ELF-1 (cell line): ENCODE results near the gene ACBD4.
A peak's percentile ranks its signal among the peaks of the same experiment; 100 is the strongest.

ENCODE experiments used
- DNase-seq: peaks from one replicate; pipeline ENCODE4 v3.0.0-alpha.2; 2016; ENCODE audit warnings: low read depth, low spot score

Gene ACBD4

DNA sequence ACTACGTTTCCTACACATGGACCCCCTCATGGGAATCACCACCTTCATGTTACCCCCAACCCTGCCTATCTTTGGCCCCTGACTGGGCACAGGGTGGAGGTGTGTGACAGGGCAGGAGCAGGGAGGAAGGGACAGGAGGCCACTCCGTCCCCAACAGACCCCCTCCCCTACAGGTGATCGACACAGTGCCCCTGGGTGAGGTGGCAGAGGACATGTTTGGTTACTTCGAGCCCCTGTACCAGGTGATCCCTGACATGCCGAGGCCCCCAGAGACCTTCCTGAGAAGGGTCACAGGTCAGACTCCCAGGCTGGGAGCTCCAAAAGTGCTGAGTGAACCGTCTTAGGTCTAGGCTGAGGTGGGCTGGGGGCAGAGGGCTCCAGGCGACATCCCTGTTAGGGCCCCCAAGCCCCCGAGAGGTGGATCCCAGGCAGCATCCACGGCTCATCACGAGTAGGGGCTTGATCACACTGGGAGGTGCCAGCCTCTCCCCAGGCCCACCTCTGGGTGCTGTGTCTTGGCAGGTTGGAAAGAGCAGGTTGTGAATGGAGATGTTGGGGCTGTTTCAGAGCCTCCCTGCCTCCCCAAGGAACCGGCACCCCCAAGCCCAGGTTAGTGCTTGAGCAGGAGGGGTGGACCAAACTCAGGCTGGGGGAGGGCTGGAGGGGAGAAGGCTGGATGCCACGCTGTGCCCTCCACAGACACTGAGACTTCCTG, 1.5 kb downstream of the ACBD4 start:
- DNase-seq, result no peak

DNA sequence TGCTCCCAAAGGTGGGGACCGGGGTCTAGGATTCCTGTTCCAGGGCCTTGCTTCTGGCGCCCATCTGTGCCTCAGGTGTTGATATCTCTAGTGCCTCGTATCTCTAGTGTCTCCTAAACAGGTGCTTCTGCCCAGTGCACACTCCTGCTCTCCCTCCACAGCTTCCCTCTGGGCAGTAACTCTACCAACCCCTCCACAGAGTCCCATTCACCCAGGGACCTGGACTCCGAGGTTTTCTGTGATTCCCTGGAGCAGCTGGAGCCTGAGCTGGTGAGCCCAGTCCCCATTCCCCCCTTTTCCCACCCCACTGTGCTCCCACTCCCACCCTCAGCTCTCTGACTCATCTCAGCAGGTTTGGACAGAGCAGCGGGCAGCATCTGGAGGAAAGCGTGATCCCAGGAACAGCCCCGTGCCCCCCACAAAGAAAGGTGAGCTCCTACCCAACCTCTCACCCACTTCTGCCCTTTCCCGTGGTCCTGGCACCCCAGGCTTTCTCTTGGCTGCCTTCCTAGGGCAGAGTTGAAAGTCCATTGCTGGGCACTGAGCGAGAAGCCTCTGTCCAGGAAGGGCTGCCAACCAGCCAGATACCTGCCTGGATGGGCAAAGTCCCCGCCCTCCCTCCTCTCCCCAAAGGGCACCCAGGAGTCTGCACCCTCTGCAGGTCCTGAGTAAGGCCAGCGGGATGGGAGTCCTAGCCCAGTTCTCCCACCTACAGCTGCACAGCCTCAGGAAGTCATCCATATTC, 2.2 kb downstream of the ACBD4 start:
- no peak for DNase-seq

DNA sequence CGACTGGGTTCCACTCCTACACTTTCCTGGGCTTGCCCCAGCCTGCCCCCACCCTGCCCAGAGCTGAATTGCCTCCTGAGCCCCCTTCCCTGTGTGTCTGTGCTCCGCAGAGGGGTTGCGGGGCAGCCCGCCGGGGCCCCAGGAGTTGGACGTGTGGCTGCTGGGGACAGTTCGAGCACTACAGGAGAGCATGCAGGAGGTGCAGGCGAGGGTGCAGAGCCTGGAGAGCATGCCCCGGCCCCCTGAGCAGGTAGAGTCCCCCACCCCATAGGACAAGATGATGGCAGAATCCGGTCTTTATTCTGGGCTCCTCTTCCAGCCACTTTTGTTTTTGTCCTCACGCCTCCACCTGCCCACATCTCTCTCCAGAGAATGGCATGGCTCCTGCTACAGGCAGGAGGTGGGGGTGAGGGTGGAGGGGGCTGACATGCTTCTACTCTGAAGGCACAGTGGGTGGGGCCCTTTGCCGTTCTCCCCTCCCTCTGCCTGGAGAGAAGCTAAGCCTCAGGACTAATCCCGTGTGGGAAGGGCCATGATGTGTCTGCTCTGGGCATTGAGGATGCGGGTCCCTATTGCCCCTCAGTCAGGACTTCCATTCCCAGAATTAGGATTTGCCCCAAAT, 3.5 kb downstream of the ACBD4 start:
- no peak for DNase-seq

DNA sequence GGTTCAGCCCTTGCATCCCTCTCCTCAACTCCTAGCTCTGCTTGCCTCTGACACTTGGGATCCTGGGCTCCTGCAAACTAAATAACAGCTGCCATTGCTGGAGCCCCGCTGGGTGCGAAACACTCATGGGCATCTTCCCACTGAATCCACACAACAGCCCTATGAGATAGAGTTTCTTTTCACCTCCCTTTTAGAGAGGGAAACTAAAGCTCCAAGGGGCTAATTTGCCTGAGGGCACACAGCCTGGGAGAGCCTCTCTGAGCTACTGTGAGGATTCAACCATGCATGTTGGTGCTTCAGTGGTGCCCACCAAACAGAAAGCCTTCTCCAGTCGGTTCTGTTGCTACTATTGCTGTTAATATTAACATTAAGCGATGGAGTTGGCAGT, 4.0 kb downstream of the ACBD4 start:
- no peak for DNase-seq

DNA sequence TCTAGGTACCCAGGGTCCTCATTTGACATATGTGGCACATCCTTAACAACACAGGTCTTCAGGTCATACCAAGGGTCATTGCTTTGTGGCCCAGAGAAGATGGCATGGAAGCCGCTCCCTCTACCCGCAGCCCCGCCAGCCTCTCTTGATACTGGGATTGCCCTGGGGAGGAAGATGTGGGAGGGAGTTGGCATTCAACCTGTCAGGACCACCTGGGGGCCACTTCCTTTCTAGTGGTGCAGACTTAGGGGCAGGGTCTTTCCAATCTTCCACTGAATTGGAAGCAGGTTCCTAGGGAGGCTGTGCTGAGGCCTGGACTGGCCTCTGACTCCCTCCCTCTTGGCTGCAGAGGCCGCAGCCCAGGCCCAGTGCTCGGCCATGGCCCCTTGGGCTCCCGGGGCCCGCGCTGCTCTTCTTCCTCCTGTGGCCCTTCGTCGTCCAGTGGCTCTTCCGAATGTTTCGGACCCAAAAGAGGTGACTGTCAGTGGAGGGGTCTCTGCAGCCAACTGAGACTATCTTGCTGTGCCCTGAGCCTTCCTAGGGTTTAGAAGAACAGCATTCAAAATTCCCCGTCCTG, 7.7 kb downstream of the ACBD4 start:
- peak; percentile 29 for DNase-seq

DNA sequence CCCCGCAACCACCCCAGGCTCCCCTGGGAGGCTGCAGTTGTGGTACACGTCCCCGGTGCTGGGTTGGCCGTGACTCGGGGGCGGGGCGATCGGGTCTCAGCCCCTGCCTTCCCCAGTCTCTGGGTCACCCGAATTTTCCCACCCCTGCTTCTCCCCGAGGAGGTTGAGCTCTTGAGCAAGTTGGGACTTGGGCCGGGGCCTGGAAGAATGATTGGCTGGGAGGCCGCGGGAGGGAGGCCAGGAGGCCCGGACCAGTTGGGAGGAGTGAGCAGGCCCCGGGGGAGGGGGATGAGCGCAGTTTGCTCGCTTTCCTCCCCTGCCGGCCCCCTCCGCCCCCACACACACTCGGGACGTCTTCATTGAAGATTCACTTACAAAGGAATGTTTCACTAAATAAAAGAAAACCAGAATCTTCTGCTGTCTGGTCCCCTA, 8.3 kb downstream of the ACBD4 start:
- DNase-seq, result peak; percentile 61

DNA sequence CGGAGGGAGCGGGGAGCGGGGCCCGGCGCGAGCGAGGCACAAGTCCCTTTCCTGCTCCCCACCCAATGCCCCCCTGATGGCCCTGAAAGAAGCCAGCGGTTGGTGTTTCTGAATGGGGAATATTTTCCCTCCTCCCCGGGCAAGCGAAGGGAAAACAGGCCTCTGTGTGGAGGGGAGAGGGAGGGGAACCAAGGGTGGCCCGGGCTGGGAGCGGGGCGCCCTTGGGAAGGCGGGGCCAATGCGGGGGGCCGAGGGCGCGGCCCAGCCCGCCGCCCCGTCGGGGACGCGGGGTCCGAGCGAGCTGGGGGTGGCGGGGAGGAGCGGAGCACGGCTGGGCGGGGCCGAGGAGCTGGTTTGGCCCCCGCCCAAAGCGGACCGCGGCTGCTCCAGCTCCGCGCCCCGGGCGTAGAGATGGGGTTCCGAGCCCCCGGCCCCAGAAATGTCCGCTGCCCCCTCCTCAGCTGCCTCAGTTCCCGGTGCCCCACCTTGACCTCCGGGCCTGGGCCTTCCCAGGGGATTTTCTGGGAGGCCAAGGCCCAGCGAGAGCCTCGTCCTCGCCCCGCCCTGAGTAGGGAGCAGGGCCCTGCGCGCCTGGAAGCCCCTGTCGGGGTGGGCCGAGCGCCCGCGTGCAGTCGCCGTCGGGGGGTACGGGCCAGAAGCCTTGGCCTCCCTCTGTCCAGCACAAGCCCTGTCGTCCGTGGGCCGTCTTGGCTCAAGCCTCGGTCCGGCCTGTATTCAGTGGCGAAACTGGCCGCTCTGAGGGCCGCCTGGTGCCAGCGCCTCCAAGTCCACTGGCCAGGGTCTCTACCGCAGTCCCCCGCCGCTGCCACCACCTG, 8.9 kb downstream of the ACBD4 start:
- peak; percentile 25 for DNase-seq

DNA sequence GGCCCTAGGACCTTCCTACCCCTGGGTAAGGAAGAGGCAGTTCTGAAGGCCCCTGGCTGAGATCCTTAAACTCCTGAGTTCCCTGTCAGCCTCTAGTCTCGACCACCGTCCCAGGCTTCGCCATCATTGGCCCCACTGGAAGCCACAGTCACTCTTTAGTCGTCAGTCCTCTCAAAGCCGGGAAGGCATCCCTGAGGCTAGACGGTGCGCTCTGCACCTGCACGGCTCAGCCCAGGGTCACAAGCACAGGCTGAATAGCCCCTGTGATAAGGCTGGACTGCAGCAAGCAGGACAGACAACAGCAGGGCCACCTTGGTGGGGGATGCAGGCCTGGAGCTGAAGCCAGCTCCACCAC, 9.5 kb downstream of the ACBD4 start:
- peak; percentile 34 for DNase-seq

DNA sequence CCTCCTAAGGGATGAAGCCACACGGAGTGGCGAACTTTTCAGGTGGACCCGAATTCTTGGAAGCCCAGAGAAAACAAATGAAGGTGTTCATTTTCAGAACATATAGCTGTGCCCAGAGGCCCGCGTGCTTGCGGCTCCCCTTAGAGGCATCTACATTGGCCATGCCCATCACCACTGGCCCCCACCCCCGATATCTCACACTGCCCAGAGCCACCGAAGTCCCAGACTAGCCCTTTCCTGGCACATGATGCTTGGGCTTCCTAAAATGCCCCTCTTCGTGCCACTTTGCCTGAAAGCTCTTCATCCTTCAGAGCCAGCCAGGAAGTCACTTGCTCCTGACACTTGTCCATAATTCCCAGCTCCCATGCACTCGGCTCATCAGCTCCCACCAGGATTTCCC, 10.7 kb downstream of the ACBD4 start:
- no peak for DNase-seq

DNA sequence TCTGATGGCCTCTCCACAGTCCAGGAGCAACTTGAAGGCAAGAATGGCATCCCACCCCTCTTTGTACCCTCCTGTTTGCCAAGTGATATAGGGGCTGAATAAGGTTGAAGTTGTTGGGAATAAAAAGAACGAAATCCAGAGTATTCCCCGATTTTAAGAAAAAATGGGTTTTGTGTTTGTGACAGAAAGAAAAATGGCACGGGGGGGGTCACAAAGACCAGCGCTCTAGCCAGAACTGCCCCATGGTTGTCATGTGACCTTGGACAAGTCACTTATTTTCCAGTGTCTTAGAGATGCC, 11.1 kb downstream of the ACBD4 start:
- no peak for DNase-seq

DNA sequence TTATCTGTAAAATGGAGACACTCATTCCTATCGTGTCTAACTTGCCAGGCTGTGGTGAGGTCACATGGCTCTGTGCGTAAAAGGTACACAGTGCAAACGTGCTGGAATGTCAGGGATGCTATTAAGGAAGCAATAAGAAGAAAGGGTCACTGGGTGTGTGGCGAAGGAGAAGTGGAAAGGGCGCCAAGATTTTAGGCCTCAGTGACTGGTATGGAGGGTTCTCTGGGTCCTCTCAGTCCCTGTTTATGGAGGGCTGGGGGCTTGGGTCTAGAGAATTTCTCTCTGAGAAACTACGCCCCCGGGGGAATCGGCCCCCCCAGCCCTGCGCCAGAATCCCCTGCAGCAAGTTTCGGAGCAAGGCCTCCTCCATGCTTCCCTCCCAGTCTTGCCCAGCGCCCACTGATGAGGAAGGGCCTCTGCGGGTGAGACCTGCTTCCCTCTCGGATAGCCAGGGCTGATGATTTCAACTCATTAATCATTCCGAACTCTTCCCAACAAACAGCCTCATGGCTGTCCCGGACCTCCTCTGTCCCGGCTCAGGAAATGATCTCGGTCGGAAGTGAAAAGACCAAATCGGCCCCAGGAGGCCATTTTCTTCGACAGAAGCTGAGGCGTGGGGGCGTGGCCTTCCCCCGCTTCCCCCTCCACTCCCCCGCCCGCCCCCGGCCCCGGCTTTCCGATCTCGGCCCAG, 11.5 kb downstream of the ACBD4 start:
- peak; percentile 73 for DNase-seq

DNA sequence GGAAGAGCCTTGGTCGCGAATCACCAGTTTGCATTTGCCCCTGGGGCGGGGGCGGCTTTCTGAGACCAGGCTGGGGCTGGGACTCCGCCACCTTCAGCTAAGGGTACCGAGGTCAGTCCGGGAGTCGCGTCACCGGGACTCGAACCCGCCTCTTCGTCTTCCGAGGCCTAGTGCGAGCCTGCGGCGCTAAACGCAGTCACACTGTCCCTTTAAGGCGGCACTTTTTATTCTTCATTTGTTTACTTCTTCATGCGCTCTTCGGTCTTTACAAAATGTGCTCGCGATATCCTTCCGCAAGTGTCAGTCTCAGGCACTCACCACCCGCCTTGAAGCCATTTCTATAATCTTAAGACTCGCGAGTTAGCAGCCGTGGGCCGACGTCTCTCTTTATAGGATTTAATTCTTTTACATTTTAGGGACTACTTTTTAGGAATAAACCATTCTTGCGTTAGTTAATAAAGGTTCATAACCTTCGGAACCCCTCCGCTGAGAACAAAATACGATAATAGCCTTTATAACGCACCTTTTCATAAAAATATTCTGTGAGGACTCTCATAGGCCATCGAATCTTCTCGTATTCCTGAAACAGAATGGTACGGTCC, 12.2 kb downstream of the ACBD4 start:
- DNase-seq, result peak; percentile 94

DNA sequence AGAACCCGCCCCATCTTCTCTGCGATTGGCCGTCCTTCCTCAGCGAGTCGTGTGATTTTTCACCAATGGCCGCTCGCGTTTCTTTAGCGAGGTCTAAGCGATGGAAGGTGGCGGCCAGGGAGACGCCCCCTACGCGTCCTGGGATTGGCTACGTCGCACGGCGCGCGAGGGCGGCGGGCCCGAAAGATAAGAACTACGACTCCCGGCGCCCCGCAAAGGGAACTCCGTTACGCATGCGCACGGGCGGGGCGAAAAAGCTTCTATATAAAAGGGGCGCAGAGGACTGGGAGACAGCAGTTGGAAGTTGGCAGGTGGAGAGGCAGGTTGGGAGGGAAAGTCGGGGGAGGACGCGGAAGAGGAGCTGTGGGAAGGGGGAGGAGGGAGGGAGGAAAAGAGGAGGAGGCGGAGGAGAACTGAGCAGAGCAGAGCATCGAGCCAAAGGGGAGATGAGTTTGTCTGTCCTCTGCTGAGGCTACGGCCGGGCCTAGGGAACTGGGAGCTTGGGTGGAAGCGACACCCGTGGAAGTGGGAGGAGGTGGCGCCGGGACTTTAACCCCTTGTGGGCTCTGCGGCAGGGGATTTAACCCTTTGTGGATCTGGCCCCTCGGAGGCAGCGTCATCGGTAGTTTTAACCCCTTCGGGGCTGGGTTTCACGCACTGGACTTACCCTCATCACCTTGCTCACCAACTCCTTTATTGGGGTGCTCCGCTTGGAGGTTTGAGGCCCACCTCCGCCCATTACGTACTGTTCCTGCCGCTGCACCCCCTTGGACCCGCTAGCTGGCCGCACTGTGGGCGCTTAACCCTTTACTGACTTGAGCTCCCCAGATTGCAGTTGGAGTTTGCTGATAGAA, 12.9 kb downstream of the ACBD4 start, which contains the start of gene HEXIM1:
TSS of gene HEXIM1 (plus strand) at position 293 of the 854 bp plus-strand sequence. CDS start 716 bp downstream, outside the sequence.
- peak; percentile 100 for DNase-seq

DNA sequence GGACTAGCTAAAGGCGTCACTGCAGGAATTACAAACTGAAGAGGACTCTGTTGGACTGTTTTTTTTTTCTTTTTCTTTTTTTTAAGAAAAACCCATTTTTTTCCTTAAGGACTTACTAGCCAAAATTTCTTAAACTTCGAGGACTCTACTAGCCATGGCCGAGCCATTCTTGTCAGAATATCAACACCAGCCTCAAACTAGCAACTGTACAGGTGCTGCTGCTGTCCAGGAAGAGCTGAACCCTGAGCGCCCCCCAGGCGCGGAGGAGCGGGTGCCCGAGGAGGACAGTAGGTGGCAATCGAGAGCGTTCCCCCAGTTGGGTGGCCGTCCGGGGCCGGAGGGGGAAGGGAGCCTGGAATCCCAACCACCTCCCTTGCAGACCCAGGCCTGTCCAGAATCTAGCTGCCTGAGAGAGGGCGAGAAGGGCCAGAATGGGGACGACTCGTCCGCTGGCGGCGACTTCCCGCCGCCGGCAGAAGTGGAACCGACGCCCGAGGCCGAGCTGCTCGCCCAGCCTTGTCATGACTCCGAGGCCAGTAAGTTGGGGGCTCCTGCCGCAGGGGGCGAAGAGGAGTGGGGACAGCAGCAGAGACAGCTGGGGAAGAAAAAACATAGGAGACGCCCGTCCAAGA, 13.7 kb downstream of the ACBD4 start:
- peak; percentile 97 for DNase-seq

DNA sequence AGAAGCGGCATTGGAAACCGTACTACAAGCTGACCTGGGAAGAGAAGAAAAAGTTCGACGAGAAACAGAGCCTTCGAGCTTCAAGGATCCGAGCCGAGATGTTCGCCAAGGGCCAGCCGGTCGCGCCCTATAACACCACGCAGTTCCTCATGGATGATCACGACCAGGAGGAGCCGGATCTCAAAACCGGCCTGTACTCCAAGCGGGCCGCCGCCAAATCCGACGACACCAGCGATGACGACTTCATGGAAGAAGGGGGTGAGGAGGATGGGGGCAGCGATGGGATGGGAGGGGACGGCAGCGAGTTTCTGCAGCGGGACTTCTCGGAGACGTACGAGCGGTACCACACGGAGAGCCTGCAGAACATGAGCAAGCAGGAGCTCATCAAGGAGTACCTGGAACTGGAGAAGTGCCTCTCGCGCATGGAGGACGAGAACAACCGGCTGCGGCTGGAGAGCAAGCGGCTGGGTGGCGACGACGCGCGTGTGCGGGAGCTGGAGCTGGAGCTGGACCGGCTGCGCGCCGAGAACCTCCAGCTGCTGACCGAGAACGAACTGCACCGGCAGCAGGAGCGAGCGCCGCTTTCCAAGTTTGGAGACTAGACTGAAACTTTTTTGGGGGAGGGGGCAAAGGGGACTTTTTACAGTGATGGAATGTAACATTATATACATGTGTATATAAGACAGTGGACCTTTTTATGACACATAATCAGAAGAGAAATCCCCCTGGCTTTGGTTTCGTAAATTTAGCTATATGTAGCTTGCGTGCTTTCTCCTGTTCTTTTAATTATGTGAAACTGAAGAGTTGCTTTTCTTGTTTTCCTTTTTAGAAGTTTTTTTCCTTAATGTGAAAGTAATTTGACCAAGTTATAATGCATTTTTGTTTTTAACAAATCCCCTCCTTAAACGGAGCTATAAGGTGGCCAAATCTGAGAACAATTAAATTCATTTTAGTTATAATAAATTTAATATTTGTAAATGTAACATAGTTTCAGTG, 14.5 kb downstream of the ACBD4 start:
- DNase-seq, result peak; percentile 64

DNA sequence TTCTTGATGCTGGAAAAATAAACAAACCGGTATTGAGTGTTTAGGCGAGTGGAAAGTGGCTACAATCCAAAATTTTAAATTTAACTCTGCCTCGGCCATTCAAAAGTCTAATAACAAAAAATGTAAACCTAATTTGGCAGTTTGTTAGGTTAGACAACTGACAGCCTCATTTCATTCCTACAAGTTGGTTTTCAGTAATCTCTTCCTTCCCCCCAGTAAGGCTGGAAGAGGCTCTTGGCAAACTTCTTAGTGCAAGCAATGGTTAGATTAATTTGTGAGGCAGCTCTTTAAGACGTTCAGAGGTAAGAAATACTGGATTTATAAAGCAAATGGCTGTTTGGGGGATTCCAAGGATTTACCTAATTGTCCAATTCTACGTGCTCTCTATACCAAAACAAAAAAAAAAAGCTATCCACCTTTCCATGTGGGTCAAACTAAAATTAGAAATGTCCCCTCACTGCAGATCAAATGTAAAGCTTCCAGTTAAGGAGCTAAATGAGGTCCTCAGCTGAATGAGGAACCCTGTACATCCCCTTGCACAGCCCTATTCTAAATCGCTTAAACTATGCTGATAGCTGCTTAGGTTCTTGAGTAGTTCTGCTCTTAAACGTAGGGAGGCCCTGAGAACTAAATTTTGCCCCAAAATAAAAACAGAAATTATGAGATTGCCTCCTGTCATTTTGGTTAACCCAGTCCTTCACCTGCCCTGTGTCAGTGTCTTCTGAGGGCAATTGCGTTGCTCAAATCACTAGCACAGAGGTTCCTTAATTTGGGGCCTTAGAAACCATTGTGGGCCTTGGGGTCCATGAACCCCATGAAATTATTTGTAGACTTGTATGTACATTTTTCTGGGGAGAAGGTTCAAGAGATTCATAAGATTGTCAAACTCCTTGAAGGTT, 15.7 kb downstream of the ACBD4 start:
- no peak for DNase-seq

DNA sequence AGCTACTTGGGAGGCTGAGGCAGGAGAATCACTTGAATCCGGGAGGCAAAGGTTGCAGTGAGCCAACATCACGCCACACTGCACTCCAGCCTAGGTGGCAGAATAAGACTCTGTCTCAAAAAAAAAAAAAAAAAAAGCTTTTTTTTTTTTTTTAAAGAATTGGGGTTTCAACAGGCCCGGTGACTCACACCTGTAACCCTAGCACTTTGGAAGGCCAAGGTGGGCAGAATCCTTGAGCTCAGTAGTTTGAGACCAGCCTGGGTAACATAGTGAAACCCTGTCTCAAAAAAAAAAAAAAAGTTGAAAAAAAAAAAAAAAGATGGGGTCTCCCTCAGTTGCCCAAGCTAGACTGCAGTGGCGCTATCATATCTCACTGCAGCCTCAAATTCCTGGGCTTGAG, 19.5 kb downstream of the ACBD4 start:
- no peak for DNase-seq
